Spleen (tissue), 11 donors: ENCODE measurements around the gene NPLOC4. TPM values are rescaled to one million over a fixed set of nuclear protein-coding genes. Genes with fewer than 3 reads are reported as not detected.

Source experiments
- DNase-seq: peaks from one replicate; pipeline ENCODE4 v3.0.0-alpha.2; 2020
- H3K27ac ChIP-seq, 8 donors: fragments of 200-600 bp; sonication (generic) in 7 of 8; 1 replicate in 4 of 8; 2 replicates in 4 of 8; pipeline versions ENCODE4 v1.5.0 to v1.8.0; 2016 to 2021; ENCODE audit warnings: inconsistent platforms in 4 of 8, mild to moderate bottlenecking in 4 of 8, moderate library complexity in 1 of 8
- H3K27me3 ChIP-seq, 7 donors: fragments of 200-600 bp; sonication (generic) in 6 of 7; replicated peaks in 1 of 7; 1 replicate in 4 of 7; 2 replicates in 3 of 7; pipeline versions ENCODE4 v1.5.0 to v1.8.0; 2016 to 2021; ENCODE audit warnings: inconsistent platforms in 3 of 7, mild to moderate bottlenecking in 1 of 7
- H3K36me3 ChIP-seq, 6 donors: fragments of 200-600 bp; sonication (generic) in 5 of 6; 1 replicate in 4 of 6; 2 replicates in 2 of 6; pipeline versions ENCODE4 v1.5.0 to v1.8.0; 2016 to 2021; ENCODE audit warnings: inconsistent platforms in 2 of 6
- H3K4me1 ChIP-seq, 6 donors: fragments of 200-600 bp; sonication (generic) in 5 of 6; 1 replicate in 3 of 6; 2 replicates in 3 of 6; pipeline versions ENCODE4 v1.5.0 to v1.8.0; 2016 to 2021; ENCODE audit warnings: inconsistent platforms in 3 of 6
- H3K4me3 ChIP-seq, 8 donors: fragments of 200-600 bp; sonication (generic) in 7 of 8; 1 replicate in 4 of 8; 2 replicates in 4 of 8; pipeline versions ENCODE4 v1.5.0 to v1.8.0; 2016 to 2021; ENCODE audit warnings: inconsistent platforms in 4 of 8, mild to moderate bottlenecking in 4 of 8, moderate library complexity in 2 of 8
- H3K9me3 ChIP-seq, 8 donors: fragments of 200-600 bp; sonication (generic) in 7 of 8; 1 replicate in 4 of 8; 2 replicates in 4 of 8; pipeline versions ENCODE4 v1.5.0 to v1.8.0; 2016 to 2021; ENCODE audit warnings: inconsistent platforms in 4 of 8
- POLR2A ChIP-seq, 3 donors: fragments of 450-650 bp; IDR thresholded peaks; one replicate each; pipeline ENCODE4 v1.5.1; 2017; ENCODE audit warnings: antibody characterized with exemption in 3 of 3, mild to moderate bottlenecking in 1 of 3
- POLR2AphosphoS5 ChIP-seq, 3 donors: sonication (generic); formaldehyde crosslinking; IDR thresholded peaks; one replicate each; pipeline ENCODE4 v1.5.1; 2017; ENCODE audit warnings: antibody characterized with exemption in 3 of 3
- WGBS, 5 donors: extraction: QIAGEN DNeasy Blood & Tissue Kit in 3 of 5; methylation state at CpG; one replicate each; pipeline versions ENCODE4 v1.1.5 to v1.1.7; 2013 to 2018; 5-methylcytosine and 5-hydroxymethylcytosine counted together
- intact Hi-C: fragments of 100-400 bp; cut with DNase I; formaldehyde crosslinking; loops from one replicate; pipeline ENCODE4 v1.15.0; 2023; ENCODE audit warnings: low total_unique reads
- polyA plus RNA-seq, 3 donors: library from polyadenylated mRNA; stranded (reverse); fragments of 200-250 nt; gene quantifications; one replicate each; pipeline ENCODE4 v1.2.1, GENCODE V29; 2013
- total RNA-seq, 7 donors: library from RNA; depleted of rRNA in 3 of 7; stranded (reverse); fragments of >200 nt in 3 of 7; fragmentation: NEBNext Ultra II Directional in 4 of 7; extraction: Animal tissue kit (Norgen Biotek cat#: 25700) in 4 of 7; gene quantifications; one replicate each; pipeline versions ENCODE4 v1.1.0 to v1.2.1, GENCODE V29; 2016 to 2021
- TF ChIP-seq, protein P1 (sequence below), 11 experiments: fragments of 200-600 bp in 7 of 11; fragments of 450-650 bp in 4 of 11; sonication (generic) in 4 of 11; IDR thresholded peaks in 8 of 11; conservative IDR thresholded peaks in 3 of 11; 1 replicate in 7 of 11; 2 replicates in 4 of 11; pipeline versions ENCODE4 v1.4.0 to v1.8.0; 2016 to 2021; ENCODE audit warnings: antibody characterized with exemption in 11 of 11, inconsistent platforms in 4 of 11, mild to moderate bottlenecking in 1 of 11
- donor health status: healthy with polysubstance abuse.
- donor health status: DM: no; HTN: no; CAD: no; lungs with moderate emphysema.
- donor health status: DM: no; HTN: no; CAD: no.
- donor health status: Bipolar disorder and iron deficiency.
- donor health status: healthy.
- donor health status: DM: no; HTN: no; CAD: no.
- donor health status: DM: yes; HTN: yes; CAD: no.

NPLOC4 gene
- total and polyA plus RNA-seq, 10 donors = 19.3 to 130 (median 81.3) TPM

DNA sequence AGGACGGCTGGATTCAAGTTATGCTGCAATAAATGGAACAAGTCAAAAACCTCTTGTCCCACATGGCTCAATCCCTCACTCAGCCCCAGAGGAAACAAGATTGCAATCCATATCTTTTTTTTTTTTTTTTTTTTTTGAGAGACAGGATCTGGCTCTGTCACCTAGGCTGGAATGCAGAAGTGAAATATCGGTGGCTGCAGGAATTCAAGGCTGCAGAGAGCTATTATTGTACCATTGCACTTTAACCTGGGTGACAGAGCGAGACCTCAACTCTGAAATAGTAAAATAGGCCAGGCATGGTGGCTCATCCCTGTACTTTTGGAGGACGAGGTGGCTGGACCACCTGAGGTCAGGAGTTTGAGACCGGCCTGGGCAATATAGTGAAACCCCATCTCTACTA is 22.1 kb upstream of the NPLOC4 start:
- Histone ChIP-seq H3K9me3 (no peaks in the 10 kb centered on the region), H3K27ac (no peak overlapping the region), H3K4me3 (no peak overlapping the region), H3K4me1 (peaks cover 0 to 47% (median 3%) of the 10 kb centered on the region in 6 donors), H3K36me3 (peaks cover 0 to 3% (median 0%) of the 10 kb centered on the region in 6 donors), H3K27me3 (peaks cover 0 to 16% (median under 1%) of the 10 kb centered on the region in 7 donors)
- no peak for DNase-seq
- intact Hi-C loops = no loop called here
- 72 to 92% (median 77%) methylated on average over 5 of the region's 5 CpGs for WGBS, 5 donors
- no peak for TF ChIP-seq POLR2AphosphoS5 (IDR thresholded peaks at IDR 0.05)
- no peak for TF ChIP-seq POLR2A (IDR thresholded peaks at IDR 0.05)
- TF ChIP-seq, protein P1, sequence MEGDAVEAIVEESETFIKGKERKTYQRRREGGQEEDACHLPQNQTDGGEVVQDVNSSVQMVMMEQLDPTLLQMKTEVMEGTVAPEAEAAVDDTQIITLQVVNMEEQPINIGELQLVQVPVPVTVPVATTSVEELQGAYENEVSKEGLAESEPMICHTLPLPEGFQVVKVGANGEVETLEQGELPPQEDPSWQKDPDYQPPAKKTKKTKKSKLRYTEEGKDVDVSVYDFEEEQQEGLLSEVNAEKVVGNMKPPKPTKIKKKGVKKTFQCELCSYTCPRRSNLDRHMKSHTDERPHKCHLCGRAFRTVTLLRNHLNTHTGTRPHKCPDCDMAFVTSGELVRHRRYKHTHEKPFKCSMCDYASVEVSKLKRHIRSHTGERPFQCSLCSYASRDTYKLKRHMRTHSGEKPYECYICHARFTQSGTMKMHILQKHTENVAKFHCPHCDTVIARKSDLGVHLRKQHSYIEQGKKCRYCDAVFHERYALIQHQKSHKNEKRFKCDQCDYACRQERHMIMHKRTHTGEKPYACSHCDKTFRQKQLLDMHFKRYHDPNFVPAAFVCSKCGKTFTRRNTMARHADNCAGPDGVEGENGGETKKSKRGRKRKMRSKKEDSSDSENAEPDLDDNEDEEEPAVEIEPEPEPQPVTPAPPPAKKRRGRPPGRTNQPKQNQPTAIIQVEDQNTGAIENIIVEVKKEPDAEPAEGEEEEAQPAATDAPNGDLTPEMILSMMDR (IDR thresholded peaks at IDR 0.05 in 8 of 11, conservative IDR thresholded peaks at IDR 0.05 in 3 of 11) = no peak

DNA sequence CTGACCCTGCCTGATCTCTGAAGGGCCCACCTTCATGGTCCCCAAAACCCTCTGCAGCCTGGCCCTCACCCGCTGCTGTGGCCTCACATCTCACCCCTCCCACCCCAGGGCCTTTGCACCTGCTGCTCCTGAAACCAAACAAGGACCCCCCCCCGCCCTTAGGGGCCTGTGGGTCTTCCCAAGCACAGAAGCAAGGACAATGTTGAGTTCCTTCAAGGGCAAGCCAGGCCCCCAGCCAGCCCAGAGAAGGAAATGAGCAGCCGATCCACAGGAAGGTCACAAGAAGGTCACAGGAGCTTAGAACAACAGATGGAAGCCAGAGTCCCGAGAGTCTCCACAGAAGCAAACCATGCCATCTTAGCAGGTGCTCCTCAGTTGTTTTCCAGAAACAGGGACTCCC is 19.9 kb upstream of the NPLOC4 start:
- Histone ChIP-seq H3K27me3 (peaks cover 0 to 36% (median 10%) of the 10 kb centered on the region in 7 donors), H3K27ac (no peak overlapping the region), H3K9me3 (no peaks in the 10 kb centered on the region), H3K4me1 (peaks cover 0 to 42% (median 12%) of the 10 kb centered on the region in 6 donors), H3K36me3 (no peaks in the 10 kb centered on the region), H3K4me3 (no peak overlapping the region)
- WGBS, 5 donors = 43 to 62% (median 49%) methylated on average over 3 to 4 of the region's 4 CpGs
- intact Hi-C loops = no loop called here
- no peak for TF ChIP-seq POLR2AphosphoS5 (IDR thresholded peaks at IDR 0.05)
- TF ChIP-seq, protein P1 (IDR thresholded peaks at IDR 0.05 in 8 of 11, conservative IDR thresholded peaks at IDR 0.05 in 3 of 11) = no peak
- TF ChIP-seq POLR2A (IDR thresholded peaks at IDR 0.05) = no peak
- no peak for DNase-seq

DNA sequence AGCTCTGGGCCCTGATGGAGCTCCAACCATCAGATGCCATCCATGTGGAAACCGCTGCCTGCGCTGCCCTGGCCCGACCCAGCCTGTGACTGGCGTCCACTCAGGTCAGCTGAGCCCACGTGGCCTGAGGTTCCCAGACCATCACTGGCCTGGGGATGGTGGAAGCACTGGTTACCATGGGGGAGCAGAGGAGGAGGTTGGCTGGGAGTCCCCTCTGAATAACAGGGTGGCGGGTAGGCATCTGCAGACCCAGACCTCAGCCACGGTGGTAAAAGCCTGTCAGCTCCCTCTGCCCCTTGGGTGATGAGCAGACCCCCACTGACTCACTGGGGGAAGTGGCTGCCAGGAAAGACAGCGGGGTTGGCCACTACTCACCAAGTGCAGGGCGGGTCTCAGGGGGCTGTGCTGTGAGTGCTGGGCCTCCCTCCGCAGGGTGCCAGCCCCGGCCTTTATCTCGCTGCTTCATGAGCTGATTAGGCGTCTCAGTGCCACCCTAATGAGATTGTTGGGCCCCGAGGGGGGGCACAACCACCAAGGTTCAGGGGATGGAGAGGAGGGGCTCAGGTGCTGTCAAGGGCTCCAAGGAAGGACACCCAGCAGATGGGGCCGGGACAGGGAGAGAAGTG is 19.3 kb upstream of the NPLOC4 start, which contains the start of gene PDE6G:
TSS of gene PDE6G (minus strand) at position 425 of the 626 bp plus-strand sequence. CDS start 3,237 bp downstream, outside the sequence.
- Histone ChIP-seq H3K36me3 (no peaks in the 10 kb centered on the region), H3K27ac (no peak within 1 kb of the TSS), H3K4me1 (peaks cover 0 to 42% (median 12%) of the 10 kb centered on the region in 6 donors), H3K4me3 (no peak within 1 kb of the TSS), H3K27me3 (peaks cover 0 to 42% (median 10%) of the 10 kb centered on the region in 7 donors), H3K9me3 (no peaks in the 10 kb centered on the region)
- DNase-seq = no peak
- TF ChIP-seq POLR2A (IDR thresholded peaks at IDR 0.05) (no peak), POLR2AphosphoS5 (IDR thresholded peaks at IDR 0.05) (no peak)
- TF ChIP-seq, protein P1 (IDR thresholded peaks at IDR 0.05 in 8 of 11, conservative IDR thresholded peaks at IDR 0.05 in 3 of 11) = no peak
- intact Hi-C loops = no loop called here
- WGBS, 5 donors = 85 to 95% (median 92%) methylated on average over 11 to 15 of the region's 15 CpGs

GRCh38 chr17:81655378-81656117 is 18.6 kb upstream of the NPLOC4 start:
- 74 to 84% (median 77%) methylated on average over 7 to 18 of the region's 18 CpGs for WGBS, 5 donors
- Histone ChIP-seq H3K36me3 (no peaks in the 10 kb centered on the region), H3K9me3 (no peaks in the 10 kb centered on the region), H3K4me3 (no peak overlapping the region), H3K4me1 (peaks cover 0 to 42% (median 12%) of the 10 kb centered on the region in 6 donors), H3K27me3 (peaks cover 0 to 49% (median 13%) of the 10 kb centered on the region in 7 donors), H3K27ac (no peak overlapping the region)
- intact Hi-C loops = no loop called here
- DNase-seq = no peak
- TF ChIP-seq, protein P1 (IDR thresholded peaks at IDR 0.05 in 8 of 11, conservative IDR thresholded peaks at IDR 0.05 in 3 of 11) = no peak
- no peak for TF ChIP-seq POLR2A (IDR thresholded peaks at IDR 0.05)
- no peak for TF ChIP-seq POLR2AphosphoS5 (IDR thresholded peaks at IDR 0.05)
